Suppressor macrophage treated with lipopolysaccharide for 4 hours (primary cell): ENCODE data around the gene SLC9A3.

Source experiments
- DNase-seq: peaks from one replicate; pipeline ENCODE4 v3.0.0-alpha.2; 2020

SLC9A3 gene

GRCh38 chr5:455806-456205 lies 68.4 kb downstream of the SLC9A3 start:
- no peak for DNase-seq

GRCh38 chr5:454936-455335 lies 69.3 kb downstream of the SLC9A3 start:
- DNase-seq = no peak

GRCh38 chr5:453725-454481 lies 70.3 kb downstream of the SLC9A3 start:
- DNase-seq = no peak

GRCh38 chr5:452978-453710 lies 71.1 kb downstream of the SLC9A3 start:
- no peak for DNase-seq

GRCh38 chr5:451587-452458 lies 72.4 kb downstream of the SLC9A3 start:
- no peak for DNase-seq

- no peak for DNase-seq
Observed at GRCh38 chr5:449151-449550, 75.1 kb downstream of the SLC9A3 start.

GRCh38 chr5:448766-449090 lies 75.5 kb downstream of the SLC9A3 start:
- no peak for DNase-seq

GRCh38 chr5:448061-448765 lies 76.0 kb downstream of the SLC9A3 start:
- DNase-seq = peak; percentile 85

GRCh38 chr5:447501-447900 lies 76.7 kb downstream of the SLC9A3 start:
- no peak for DNase-seq

- DNase-seq = peak; percentile 64
Observed at GRCh38 chr5:446883-447263, 77.4 kb downstream of the SLC9A3 start.

GRCh38 chr5:446066-446882 lies 78.0 kb downstream of the SLC9A3 start:
- DNase-seq = no peak

GRCh38 chr5:445591-445990 lies 78.7 kb downstream of the SLC9A3 start:
- DNase-seq = no peak

GRCh38 chr5:444226-444625 lies 80.0 kb downstream of the SLC9A3 start:
- no peak for DNase-seq

- DNase-seq = no peak
Observed at GRCh38 chr5:443239-444151, 80.8 kb downstream of the SLC9A3 start.

- DNase-seq = peak; percentile 86
Observed at GRCh38 chr5:442335-443238, 81.7 kb downstream of the SLC9A3 start, which contains the start of gene EXOC3. EXOC3 (plus strand) TSS chr5:443176; CDS start chr5:446206, 3,030 bp downstream.

- no peak for DNase-seq
Observed at GRCh38 chr5:441996-442334, 82.3 kb downstream of the SLC9A3 start.

GRCh38 chr5:440401-441201 lies 83.6 kb downstream of the SLC9A3 start:
- DNase-seq = peak; percentile 41

- no peak for DNase-seq
Observed at GRCh38 chr5:439636-440035, 84.6 kb downstream of the SLC9A3 start.

- no peak for DNase-seq
Observed at GRCh38 chr5:439181-439580, 85.1 kb downstream of the SLC9A3 start.
